ENCODE results near the gene CTDSPL. TPM values are rescaled to one million over a fixed set of nuclear protein-coding genes. Genes with fewer than 3 reads are reported as not detected.

CTDSPL gene
- total and polyA plus RNA-seq, 2 of the 13 experiments (the other 11 are each of a cell fraction or from before 2014, with no cell fraction given) = 26.1 to 142 TPM

GRCh38 chr3:37968199-37968598, 106.5 kb downstream of the CTDSPL start (continued):
- TF ChIP-seq, protein P1, sequence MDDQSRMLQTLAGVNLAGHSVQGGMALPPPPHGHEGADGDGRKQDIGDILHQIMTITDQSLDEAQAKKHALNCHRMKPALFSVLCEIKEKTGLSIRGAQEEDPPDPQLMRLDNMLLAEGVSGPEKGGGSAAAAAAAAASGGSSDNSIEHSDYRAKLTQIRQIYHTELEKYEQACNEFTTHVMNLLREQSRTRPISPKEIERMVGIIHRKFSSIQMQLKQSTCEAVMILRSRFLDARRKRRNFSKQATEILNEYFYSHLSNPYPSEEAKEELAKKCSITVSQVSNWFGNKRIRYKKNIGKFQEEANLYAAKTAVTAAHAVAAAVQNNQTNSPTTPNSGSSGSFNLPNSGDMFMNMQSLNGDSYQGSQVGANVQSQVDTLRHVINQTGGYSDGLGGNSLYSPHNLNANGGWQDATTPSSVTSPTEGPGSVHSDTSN (CRISPR knock-in tag; IDR thresholded peaks at IDR 0.05; ENCODE audit: borderline replicate concordance) = no peak
- TF ChIP-seq AGO2 (optimal IDR thresholded peaks at IDR 0.05; ENCODE audit: low read depth, low read length) = no peak
- no peak for TF ChIP-seq ZNF552 (CRISPR knock-in tag; IDR thresholded peaks at IDR 0.05; ENCODE audit: borderline replicate concordance)
- TF ChIP-seq, protein P2, sequence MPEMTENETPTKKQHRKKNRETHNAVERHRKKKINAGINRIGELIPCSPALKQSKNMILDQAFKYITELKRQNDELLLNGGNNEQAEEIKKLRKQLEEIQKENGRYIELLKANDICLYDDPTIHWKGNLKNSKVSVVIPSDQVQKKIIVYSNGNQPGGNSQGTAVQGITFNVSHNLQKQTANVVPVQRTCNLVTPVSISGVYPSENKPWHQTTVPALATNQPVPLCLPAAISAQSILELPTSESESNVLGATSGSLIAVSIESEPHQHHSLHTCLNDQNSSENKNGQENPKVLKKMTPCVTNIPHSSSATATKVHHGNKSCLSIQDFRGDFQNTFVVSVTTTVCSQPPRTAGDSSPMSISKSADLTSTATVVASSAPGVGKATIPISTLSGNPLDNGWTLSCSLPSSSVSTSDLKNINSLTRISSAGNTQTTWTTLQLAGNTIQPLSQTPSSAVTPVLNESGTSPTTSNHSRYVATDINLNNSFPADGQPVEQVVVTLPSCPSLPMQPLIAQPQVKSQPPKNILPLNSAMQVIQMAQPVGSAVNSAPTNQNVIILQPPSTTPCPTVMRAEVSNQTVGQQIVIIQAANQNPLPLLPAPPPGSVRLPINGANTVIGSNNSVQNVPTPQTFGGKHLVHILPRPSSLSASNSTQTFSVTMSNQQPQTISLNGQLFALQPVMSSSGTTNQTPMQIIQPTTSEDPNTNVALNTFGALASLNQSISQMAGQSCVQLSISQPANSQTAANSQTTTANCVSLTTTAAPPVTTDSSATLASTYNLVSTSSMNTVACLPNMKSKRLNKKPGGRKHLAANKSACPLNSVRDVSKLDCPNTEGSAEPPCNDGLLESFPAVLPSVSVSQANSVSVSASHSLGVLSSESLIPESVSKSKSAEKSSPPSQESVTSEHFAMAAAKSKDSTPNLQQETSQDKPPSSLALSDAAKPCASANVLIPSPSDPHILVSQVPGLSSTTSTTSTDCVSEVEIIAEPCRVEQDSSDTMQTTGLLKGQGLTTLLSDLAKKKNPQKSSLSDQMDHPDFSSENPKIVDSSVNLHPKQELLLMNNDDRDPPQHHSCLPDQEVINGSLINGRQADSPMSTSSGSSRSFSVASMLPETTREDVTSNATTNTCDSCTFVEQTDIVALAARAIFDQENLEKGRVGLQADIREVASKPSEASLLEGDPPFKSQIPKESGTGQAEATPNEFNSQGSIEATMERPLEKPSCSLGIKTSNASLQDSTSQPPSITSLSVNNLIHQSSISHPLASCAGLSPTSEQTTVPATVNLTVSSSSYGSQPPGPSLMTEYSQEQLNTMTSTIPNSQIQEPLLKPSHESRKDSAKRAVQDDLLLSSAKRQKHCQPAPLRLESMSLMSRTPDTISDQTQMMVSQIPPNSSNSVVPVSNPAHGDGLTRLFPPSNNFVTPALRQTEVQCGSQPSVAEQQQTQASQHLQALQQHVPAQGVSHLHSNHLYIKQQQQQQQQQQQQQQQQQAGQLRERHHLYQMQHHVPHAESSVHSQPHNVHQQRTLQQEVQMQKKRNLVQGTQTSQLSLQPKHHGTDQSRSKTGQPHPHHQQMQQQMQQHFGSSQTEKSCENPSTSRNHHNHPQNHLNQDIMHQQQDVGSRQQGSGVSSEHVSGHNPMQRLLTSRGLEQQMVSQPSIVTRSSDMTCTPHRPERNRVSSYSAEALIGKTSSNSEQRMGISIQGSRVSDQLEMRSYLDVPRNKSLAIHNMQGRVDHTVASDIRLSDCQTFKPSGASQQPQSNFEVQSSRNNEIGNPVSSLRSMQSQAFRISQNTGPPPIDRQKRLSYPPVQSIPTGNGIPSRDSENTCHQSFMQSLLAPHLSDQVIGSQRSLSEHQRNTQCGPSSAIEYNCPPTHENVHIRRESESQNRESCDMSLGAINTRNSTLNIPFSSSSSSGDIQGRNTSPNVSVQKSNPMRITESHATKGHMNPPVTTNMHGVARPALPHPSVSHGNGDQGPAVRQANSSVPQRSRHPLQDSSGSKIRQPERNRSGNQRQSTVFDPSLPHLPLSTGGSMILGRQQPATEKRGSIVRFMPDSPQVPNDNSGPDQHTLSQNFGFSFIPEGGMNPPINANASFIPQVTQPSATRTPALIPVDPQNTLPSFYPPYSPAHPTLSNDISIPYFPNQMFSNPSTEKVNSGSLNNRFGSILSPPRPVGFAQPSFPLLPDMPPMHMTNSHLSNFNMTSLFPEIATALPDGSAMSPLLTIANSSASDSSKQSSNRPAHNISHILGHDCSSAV (CRISPR knock-in tag; IDR thresholded peaks at IDR 0.05; ENCODE audit: borderline replicate concordance) = no peak
- TF ChIP-seq, protein P3, sequence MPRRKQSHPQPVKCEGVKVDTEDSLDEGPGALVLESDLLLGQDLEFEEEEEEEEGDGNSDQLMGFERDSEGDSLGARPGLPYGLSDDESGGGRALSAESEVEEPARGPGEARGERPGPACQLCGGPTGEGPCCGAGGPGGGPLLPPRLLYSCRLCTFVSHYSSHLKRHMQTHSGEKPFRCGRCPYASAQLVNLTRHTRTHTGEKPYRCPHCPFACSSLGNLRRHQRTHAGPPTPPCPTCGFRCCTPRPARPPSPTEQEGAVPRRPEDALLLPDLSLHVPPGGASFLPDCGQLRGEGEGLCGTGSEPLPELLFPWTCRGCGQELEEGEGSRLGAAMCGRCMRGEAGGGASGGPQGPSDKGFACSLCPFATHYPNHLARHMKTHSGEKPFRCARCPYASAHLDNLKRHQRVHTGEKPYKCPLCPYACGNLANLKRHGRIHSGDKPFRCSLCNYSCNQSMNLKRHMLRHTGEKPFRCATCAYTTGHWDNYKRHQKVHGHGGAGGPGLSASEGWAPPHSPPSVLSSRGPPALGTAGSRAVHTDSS (CRISPR knock-in tag; conservative IDR thresholded peaks at IDR 0.05) = no peak

Measured in HepG2 (cell line).